Measurements from ENCODE around the gene FHIT.

GRCh38 chr3:60490992-60491391, 760.3 kb downstream of the FHIT start:
- TF ChIP-seq POLR2A (IDR thresholded peaks at IDR 0.05): no peak
- no peak for TF ChIP-seq CTCF (IDR thresholded peaks at IDR 0.05)
- no peak for TF ChIP-seq EP300 (IDR thresholded peaks at IDR 0.05)
- TF ChIP-seq POLR2AphosphoS5 (IDR thresholded peaks at IDR 0.05): no peak
